K562 (cell line): ENCODE data around the gene LAMP1. TPM values are rescaled to one million over a fixed set of nuclear protein-coding genes. Genes with fewer than 3 reads are reported as not detected.

Source experiments
- ATAC-seq: fragments of 200-7000 bp; cut with Tn5 transposase; 3 replicates; pipeline ENCODE4 v1.9.1; 2020; ENCODE audit warnings: moderate library complexity
- BruUV-seq: library from RNA; stranded (reverse); fragments of 400-500 nt; replicated peaks from 2 replicates; lab custom pipeline; 2021; lab: Mats Ljungman, UMichigan
- CTCF ChIA-PET: fragments of 300-600 bp; formaldehyde crosslinking; extraction: SDS; loops from one replicate; lab custom pipeline; 2021; ENCODE audit warnings: low intra/inter-chr PET ratio; lab: Yijun Ruan, JAX
- POLR2A ChIA-PET: fragments of 300-600, 350-650 bp; sonication (Branson Sonifier 250); formaldehyde crosslinking; extraction: SDS; loops from one replicate; lab custom pipeline; 2021; ENCODE audit warnings: antibody characterized with exemption, inconsistent platforms; lab: Yijun Ruan, JAX
- DNase-seq, 4 experiments: peaks; one replicate each; pipeline versions ENCODE4 v3.0.0 to v3.0.0-alpha.2; 2011 to 2018; ENCODE audit warnings: low spot score in 3 of 4, mixed read lengths in 3 of 4; ENCODE audit errors: extremely low read depth in 1 of 4
- FAIRE-seq: peaks from 2 replicates; lab custom pipeline; 2011; peaks lifted over from hg19 to GRCh38; lab: Jason Lieb, UNC
- H2AFZ ChIP-seq: 2 replicates; pipeline ENCODE4 v1.6.0; 2011; ENCODE audit warnings: low read depth, low read length, control low read depth, inconsistent platforms
- H3K27ac ChIP-seq: fragments of 200-600 bp; 3 replicates; pipeline ENCODE4 v1.8.0; 2011; ENCODE audit warnings: low read depth, mild to moderate bottlenecking, control low read depth, inconsistent platforms, low read length, moderate library complexity, mixed read lengths; ENCODE audit errors: extremely low read depth
- H3K27me3 ChIP-seq, 2 experiments: fragments of 300-600 bp in 1 of 2; 2 replicates in 1 of 2; 3 replicates in 1 of 2; pipeline versions ENCODE4 v1.6.0 to v1.8.0; 2011; ENCODE audit warnings: inconsistent platforms in 2 of 2, low read length in 2 of 2, mild to moderate bottlenecking in 1 of 2, mixed read lengths in 1 of 2, moderate library complexity in 1 of 2; ENCODE audit not compliant: control insufficient read depth in 2 of 2, insufficient read depth in 2 of 2
- H3K36me3 ChIP-seq: fragments of 300-600 bp; 3 replicates; pipeline ENCODE4 v1.8.0; 2011; ENCODE audit warnings: mild to moderate bottlenecking, low read length, inconsistent platforms; ENCODE audit not compliant: control insufficient read depth, insufficient read depth
- H3K4me1 ChIP-seq, 2 experiments: fragments of 200-600 bp in 1 of 2; replicated peaks in 1 of 2; 2 replicates in 1 of 2; 3 replicates in 1 of 2; pipeline versions ENCODE4 v1.5.1 to v1.8.0; 2011; ENCODE audit warnings: inconsistent platforms in 2 of 2, low read length in 2 of 2, mild to moderate bottlenecking in 1 of 2, mixed read lengths in 1 of 2, moderate library complexity in 1 of 2; ENCODE audit not compliant: control insufficient read depth in 2 of 2, insufficient read depth in 2 of 2
- H3K4me2 ChIP-seq: 2 replicates; pipeline ENCODE4 v1.6.1; 2011; ENCODE audit warnings: low read length, control low read depth, inconsistent platforms, mixed read lengths; ENCODE audit not compliant: insufficient read depth
- H3K4me3 ChIP-seq: fragments of 200-600 bp; sonication (generic), shearing (Covaris generic); 2 replicates; pipeline ENCODE4 v1.5.1; 2016; ENCODE audit warnings: control low read depth, inconsistent platforms
- H3K79me2 ChIP-seq: fragments of 200-600 bp; 3 replicates; pipeline ENCODE4 v1.8.0; 2011; ENCODE audit warnings: low read length, inconsistent platforms; ENCODE audit not compliant: control insufficient read depth, insufficient read depth
- H3K9ac ChIP-seq, 2 experiments: 2 replicates each; pipeline versions ENCODE4 v1.6.0 to v1.6.1; 2011; ENCODE audit warnings: low read depth in 2 of 2, low read length in 2 of 2, control low read depth in 1 of 2, inconsistent platforms in 1 of 2, mild to moderate bottlenecking in 1 of 2, mixed read lengths in 1 of 2; ENCODE audit not compliant: insufficient read depth in 1 of 2
- H3K9me1 ChIP-seq: one replicate; pipeline ENCODE4 v1.6.0; 2011; ENCODE audit warnings: inconsistent platforms, mild to moderate bottlenecking, low read length, moderate library complexity; ENCODE audit not compliant: control insufficient read depth, insufficient read depth
- H3K9me3 ChIP-seq: replicated peaks from 2 replicates; pipeline ENCODE4 v1.5.1; 2011; ENCODE audit warnings: low read depth, low read length, inconsistent platforms; ENCODE audit not compliant: control insufficient read depth, insufficient read depth
- H4K20me1 ChIP-seq: replicated peaks from 2 replicates; pipeline ENCODE4 v1.6.1; 2011; ENCODE audit warnings: low read length, inconsistent platforms, mixed read lengths; ENCODE audit not compliant: control insufficient read depth, insufficient read depth
- ATF3 ChIP-seq, 2 experiments: fragments of 450-650 bp in 1 of 2; sonication (generic) in 1 of 2; formaldehyde crosslinking in 1 of 2; IDR thresholded peaks in 1 of 2; conservative IDR thresholded peaks in 1 of 2; 2 replicates each; pipeline versions ENCODE4 v1.6.1 to v1.8.1; 2016 to 2023; ENCODE audit warnings: mild to moderate bottlenecking in 2 of 2, moderate library complexity in 2 of 2, inconsistent platforms in 1 of 2, missing genetic modification reagents in 1 of 2
- ATF7 ChIP-seq: fragments of 450-650 bp; IDR thresholded peaks from 2 replicates; pipeline ENCODE4 v1.7.1; 2014; ENCODE audit warnings: mild to moderate bottlenecking, moderate library complexity
- CBFA2T3 ChIP-seq: fragments of 450-650 bp; IDR thresholded peaks from 2 replicates; pipeline ENCODE4 v1.6.1; 2017
- DPF2 ChIP-seq: fragments of 450-650 bp; IDR thresholded peaks from 2 replicates; pipeline ENCODE4 v1.6.1; 2016
- FOSL1 ChIP-seq: fragments of 200-800 bp; sonication (Bioruptor generic); conservative IDR thresholded peaks from 2 replicates; pipeline ENCODE4 v1.6.1; 2016; ENCODE audit warnings: missing genetic modification characterization, missing compliant biosample characterization
- HDAC1 ChIP-seq, 2 experiments: fragments of 450-650 bp; IDR thresholded peaks; 2 replicates each; pipeline ENCODE4 v1.6.1; 2016 to 2017; ENCODE audit warnings: inconsistent platforms in 1 of 2, mild to moderate bottlenecking in 1 of 2, moderate library complexity in 1 of 2
- JUN ChIP-seq, 2 experiments: sonication (generic) in 1 of 2; formaldehyde crosslinking in 1 of 2; IDR thresholded peaks; 2 replicates each; pipeline versions ENCODE4 v1.6.1 to v1.8.0; 2012 to 2022; ENCODE audit warnings: borderline replicate concordance in 2 of 2, mild to moderate bottlenecking in 2 of 2, improper control_type of control experiment in 1 of 2, low read depth in 1 of 2, low read length in 1 of 2, missing genetic modification reagents in 1 of 2
- NR4A1 ChIP-seq, 2 experiments: fragments of 250-450 bp in 1 of 2; fragments of 450-650 bp in 1 of 2; sonication (Bioruptor Pico) in 1 of 2; IDR thresholded peaks; 2 replicates each; pipeline versions ENCODE4 v1.4.0 to v1.6.1; 2016 to 2020; ENCODE audit warnings: mild to moderate bottlenecking in 2 of 2, missing compliant biosample characterization in 1 of 2, missing genetic modification characterization in 1 of 2, moderate library complexity in 1 of 2
- RCOR1 ChIP-seq, 2 experiments: IDR thresholded peaks; 2 replicates each; pipeline ENCODE4 v1.6.1; 2012; ENCODE audit warnings: low read depth in 2 of 2, low read length in 2 of 2, borderline replicate concordance in 1 of 2, improper control_type of control experiment in 1 of 2
- SAFB ChIP-seq: fragments of 200-400 bp; formaldehyde crosslinking; IDR thresholded peaks from 2 replicates; pipeline ENCODE4 v1.6.1; 2017; ENCODE audit warnings: low read depth, low read length, borderline replicate concordance
- SMARCA4 ChIP-seq: fragments of 450-650 bp; IDR thresholded peaks from 2 replicates; pipeline ENCODE4 v1.6.1; 2016
- TAF15 ChIP-seq: fragments of 200-400 bp; formaldehyde crosslinking; IDR thresholded peaks from 2 replicates; pipeline ENCODE4 v1.6.1; 2017; ENCODE audit warnings: mild to moderate bottlenecking, low read depth, low read length, moderate library complexity
- ZNF354B ChIP-seq: fragments of 250-450 bp; sonication (Bioruptor Pico); IDR thresholded peaks from 2 replicates; pipeline ENCODE4 v1.4.0; 2020
- WGBS: fragments of 100-300 bp; shearing (Covaris generic); methylation state at CpG from one replicate; pipeline ENCODE4 v1.1.6; 2016; ENCODE audit warnings: low coverage, mixed read lengths; ENCODE audit not compliant: insufficient coverage; ENCODE audit errors: missing lambda C conversion rate; 5-methylcytosine and 5-hydroxymethylcytosine counted together
- in situ Hi-C: fragments of 300-500 bp; cut with MboI; formaldehyde crosslinking; loops from 4 replicates; pipeline ENCODE4 v1.15.0; 2018; ENCODE audit warnings: inconsistent platforms, mixed read lengths
- intact Hi-C: fragments of 100-400 bp; cut with micrococcal nuclease; formaldehyde crosslinking; loops from 2 replicates; pipeline ENCODE4 v1.14.2; 2022
- polyA plus RNA-seq, 8 experiments: library from polyadenylated mRNA; depleted of rRNA in 4 of 8; stranded (reverse) in 5 of 8; unstranded in 3 of 8; fragments of >200 nt; fragmentation: Nextera tagmentation in 2 of 8; fragmentation: Illumina TruSeq in 1 of 8; extraction: Ambion mirVana in 2 of 8; extraction: Trizol in 1 of 8; gene quantifications; 2 replicates each; pipeline versions ENCODE4 v1.2.1 to v1.2.3, GENCODE V29; 2011 to 2014; ENCODE audit warnings: inconsistent platforms in 1 of 8, missing spikeins in 1 of 8
- total RNA-seq, 7 experiments: library from RNA; depleted of rRNA in 6 of 7; stranded (reverse); fragments of >200 nt in 6 of 7; fragmentation: Illumina TruSeq in 2 of 7; extraction: Trizol in 2 of 7; gene quantifications; 2 replicates each; pipeline versions ENCODE4 v1.2.1 to v1.2.3, GENCODE V29; 2011 to 2021; ENCODE audit warnings: low replicate concordance in 1 of 7
- TF ChIP-seq, protein P1 (sequence below): fragments of 450-650 bp; IDR thresholded peaks from 2 replicates; pipeline ENCODE4 v1.6.1; 2017; ENCODE audit warnings: antibody characterized with exemption, mild to moderate bottlenecking

Gene LAMP1
- total and polyA plus RNA-seq, 9 of the 15 experiments (the other 6 are each of a cell fraction or from before 2014, with no cell fraction given): 2.2 to 70.1 (median 30.5) TPM

DNA sequence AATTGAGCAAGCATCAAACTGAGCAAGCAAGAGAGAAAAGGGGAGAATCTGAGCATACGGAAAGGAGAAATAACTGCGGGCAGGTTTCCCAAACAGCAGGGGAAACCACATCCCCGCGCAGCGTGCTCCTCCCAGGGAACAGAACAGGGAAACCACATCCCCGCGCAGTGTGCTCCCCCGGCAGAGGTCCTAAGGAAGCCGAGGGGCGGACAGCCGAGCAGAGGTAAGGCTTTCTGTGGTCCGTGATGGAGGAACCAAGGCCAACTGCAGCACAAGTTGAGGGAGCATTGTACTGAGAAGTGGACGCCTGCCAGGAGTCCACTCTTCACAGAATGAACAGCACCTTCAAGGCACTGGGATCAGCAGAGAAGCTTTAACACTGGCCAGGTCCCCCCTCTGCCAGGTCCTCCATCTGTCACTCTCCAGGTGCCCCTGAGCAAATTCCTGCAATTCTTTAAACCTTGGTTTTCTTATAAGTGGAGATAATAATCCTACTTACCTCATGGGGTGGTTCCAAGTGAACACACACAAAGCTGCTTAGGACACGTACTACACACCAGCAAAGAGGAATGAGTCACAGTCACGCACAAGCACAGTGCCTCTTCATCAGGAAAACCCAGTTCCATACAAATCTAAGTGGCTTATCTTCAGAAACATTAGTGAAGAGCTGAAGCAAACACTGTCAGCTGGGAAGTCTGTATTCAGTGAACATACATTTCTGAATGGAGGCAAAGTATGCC lies 23.0 kb upstream of the LAMP1 start:
- Histone ChIP-seq H3K4me2 (peak overlapping the region; percentile 46), H3K4me3 (no peak overlapping the region), H4K20me1 (no peaks in the 10 kb centered on the region), H3K27ac (peak overlapping the region; percentile 58; the same call in 2 of the 3 replicates), H3K9me1 (no peaks in the 10 kb centered on the region), H3K9ac (peak overlapping the region in 1 of 2 experiments; percentile 10; a peak in 1 of 4 replicates), H2AFZ (peak overlapping the region; percentile 24; the same call in 1 of the 2 replicates), H3K79me2 (no peaks in the 10 kb centered on the region), H3K27me3 (peaks cover 0 to 3% of the 10 kb centered on the region in 2 experiments; a peak in 2 of 5 replicates), H3K4me1 (peaks cover 6 to 20% of the 10 kb centered on the region in 2 experiments; a peak in 4 of 5 replicates), H3K36me3 (no peaks in the 10 kb centered on the region), H3K9me3 (no peaks in the 10 kb centered on the region; the same call in 1 of the 2 replicates)
- CTCF ChIA-PET: no interaction called here
- peak; percentile 57; the same call in 2 of the 3 replicates for ATAC-seq
- peak; percentile 69 for FAIRE-seq
- 53% methylated on average over 7 of the region's 15 CpGs for WGBS
- in situ Hi-C loops: loop anchor here (10.0 kb wide), 1 partner anchor 111 kb away; no protein-coding TSS in a partner anchor
- peak in 3 of 4 experiments; percentile 23 to 58 (median 24) for DNase-seq
- BruUV-seq: no TSS peak
- intact Hi-C loops: loop anchor here (2.0 to 10.0 kb wide), 2 partner anchors 117 to 291 kb away; no protein-coding TSS in a partner anchor
- POLR2A ChIA-PET: interaction anchor here (0.9 to 1.5 kb wide), 2 partner anchors 13 to 17 kb away, joined by 3 read pairs; no protein-coding TSS in a partner anchor
- TF ChIP-seq, protein P1, sequence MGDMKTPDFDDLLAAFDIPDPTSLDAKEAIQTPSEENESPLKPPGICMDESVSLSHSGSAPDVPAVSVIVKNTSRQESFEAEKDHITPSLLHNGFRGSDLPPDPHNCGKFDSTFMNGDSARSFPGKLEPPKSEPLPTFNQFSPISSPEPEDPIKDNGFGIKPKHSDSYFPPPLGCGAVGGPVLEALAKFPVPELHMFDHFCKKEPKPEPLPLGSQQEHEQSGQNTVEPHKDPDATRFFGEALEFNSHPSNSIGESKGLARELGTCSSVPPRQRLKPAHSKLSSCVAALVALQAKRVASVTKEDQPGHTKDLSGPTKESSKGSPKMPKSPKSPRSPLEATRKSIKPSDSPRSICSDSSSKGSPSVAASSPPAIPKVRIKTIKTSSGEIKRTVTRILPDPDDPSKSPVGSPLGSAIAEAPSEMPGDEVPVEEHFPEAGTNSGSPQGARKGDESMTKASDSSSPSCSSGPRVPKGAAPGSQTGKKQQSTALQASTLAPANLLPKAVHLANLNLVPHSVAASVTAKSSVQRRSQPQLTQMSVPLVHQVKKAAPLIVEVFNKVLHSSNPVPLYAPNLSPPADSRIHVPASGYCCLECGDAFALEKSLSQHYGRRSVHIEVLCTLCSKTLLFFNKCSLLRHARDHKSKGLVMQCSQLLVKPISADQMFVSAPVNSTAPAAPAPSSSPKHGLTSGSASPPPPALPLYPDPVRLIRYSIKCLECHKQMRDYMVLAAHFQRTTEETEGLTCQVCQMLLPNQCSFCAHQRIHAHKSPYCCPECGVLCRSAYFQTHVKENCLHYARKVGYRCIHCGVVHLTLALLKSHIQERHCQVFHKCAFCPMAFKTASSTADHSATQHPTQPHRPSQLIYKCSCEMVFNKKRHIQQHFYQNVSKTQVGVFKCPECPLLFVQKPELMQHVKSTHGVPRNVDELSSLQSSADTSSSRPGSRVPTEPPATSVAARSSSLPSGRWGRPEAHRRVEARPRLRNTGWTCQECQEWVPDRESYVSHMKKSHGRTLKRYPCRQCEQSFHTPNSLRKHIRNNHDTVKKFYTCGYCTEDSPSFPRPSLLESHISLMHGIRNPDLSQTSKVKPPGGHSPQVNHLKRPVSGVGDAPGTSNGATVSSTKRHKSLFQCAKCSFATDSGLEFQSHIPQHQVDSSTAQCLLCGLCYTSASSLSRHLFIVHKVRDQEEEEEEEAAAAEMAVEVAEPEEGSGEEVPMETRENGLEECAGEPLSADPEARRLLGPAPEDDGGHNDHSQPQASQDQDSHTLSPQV: peak; percentile 67; the same call in 1 of the 2 replicates
- TF ChIP-seq CBFA2T3 (peak; percentile 69), FOSL1 (peak; percentile 90), RCOR1 (IDR thresholded peaks at IDR 0.05; ENCODE audit: borderline replicate concordance in 1 of 2, low read depth in 2 of 2, low read length in 2 of 2) (peak in 1 of 2 experiments; percentile 33; a peak in 1 of 4 replicates), DPF2 (0 out of 2 replicates have a peak, but pooled peaks have one; percentile 29), ATF3 (IDR thresholded peaks at IDR 0.05) (peak; percentile 74), ATF3 (CRISPR knock-in tag; conservative IDR thresholded peaks at IDR 0.05) (no peak), NR4A1 (CRISPR knock-in tag; IDR thresholded peaks at IDR 0.05) (no peak), NR4A1 (tag; IDR thresholded peaks at IDR 0.05) (peak; percentile 82; the same call in 1 of the 2 replicates), JUN (IDR thresholded peaks at IDR 0.05; ENCODE audit: borderline replicate concordance, low read depth, low read length) (peak; percentile 50; the same call in 1 of the 2 replicates), JUN (CRISPR knock-in tag; IDR thresholded peaks at IDR 0.05; ENCODE audit: borderline replicate concordance) (no peak), SAFB (no peak), HDAC1 (IDR thresholded peaks at IDR 0.05) (0 out of 4 replicates have a peak, but pooled peaks of 1 of the 2 experiments have one; percentile 8), TAF15 (no peak), ZNF354B (CRISPR knock-in tag) (no peak), ATF7 (peak; percentile 42; the same call in 1 of the 2 replicates), SMARCA4 (peak; percentile 35; the same call in 1 of the 2 replicates)
